DND-41 (cell line): Measurements from ENCODE around the gene AFF2.

Experiments
- EZH2 ChIP-seq: IDR thresholded peaks from 3 replicates; pipeline ENCODE4 v1.6.1; 2012; ENCODE audit warnings: borderline replicate concordance, low read depth, mild to moderate bottlenecking, moderate library complexity, low read length, inconsistent platforms; ENCODE audit not compliant: severe bottlenecking
- TF ChIP-seq, protein P1 (sequence below): IDR thresholded peaks from 2 replicates; pipeline ENCODE4 v1.5.1; 2012; ENCODE audit warnings: borderline replicate concordance, low read length, moderate library complexity, mild to moderate bottlenecking; ENCODE audit not compliant: poor library complexity, severe bottlenecking; ENCODE audit errors: extremely low read depth

DNA sequence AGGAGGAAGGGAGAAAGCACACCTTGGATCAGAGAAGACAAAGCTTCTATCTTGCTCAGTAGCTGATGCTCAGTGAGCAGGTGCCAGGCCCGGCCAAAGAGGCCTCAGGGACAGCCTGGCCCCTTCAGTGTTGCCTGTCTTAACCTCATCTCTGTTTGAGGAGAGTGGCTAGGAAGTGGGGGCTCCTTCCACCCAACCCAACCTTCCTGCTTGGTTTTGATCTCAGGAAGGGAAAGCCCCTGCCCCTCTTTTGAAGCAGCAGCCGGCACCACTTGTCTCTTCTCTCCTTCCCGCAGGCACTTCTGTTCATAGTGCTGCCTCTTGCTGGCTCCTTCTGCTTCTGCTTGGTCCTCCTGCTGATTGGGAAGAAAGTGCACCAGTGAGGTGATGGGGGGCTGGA lies 2.4 kb upstream of the AFF2 start:
- no peak for TF ChIP-seq EZH2
- TF ChIP-seq, protein P1, sequence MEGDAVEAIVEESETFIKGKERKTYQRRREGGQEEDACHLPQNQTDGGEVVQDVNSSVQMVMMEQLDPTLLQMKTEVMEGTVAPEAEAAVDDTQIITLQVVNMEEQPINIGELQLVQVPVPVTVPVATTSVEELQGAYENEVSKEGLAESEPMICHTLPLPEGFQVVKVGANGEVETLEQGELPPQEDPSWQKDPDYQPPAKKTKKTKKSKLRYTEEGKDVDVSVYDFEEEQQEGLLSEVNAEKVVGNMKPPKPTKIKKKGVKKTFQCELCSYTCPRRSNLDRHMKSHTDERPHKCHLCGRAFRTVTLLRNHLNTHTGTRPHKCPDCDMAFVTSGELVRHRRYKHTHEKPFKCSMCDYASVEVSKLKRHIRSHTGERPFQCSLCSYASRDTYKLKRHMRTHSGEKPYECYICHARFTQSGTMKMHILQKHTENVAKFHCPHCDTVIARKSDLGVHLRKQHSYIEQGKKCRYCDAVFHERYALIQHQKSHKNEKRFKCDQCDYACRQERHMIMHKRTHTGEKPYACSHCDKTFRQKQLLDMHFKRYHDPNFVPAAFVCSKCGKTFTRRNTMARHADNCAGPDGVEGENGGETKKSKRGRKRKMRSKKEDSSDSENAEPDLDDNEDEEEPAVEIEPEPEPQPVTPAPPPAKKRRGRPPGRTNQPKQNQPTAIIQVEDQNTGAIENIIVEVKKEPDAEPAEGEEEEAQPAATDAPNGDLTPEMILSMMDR = peak; percentile 20
